Left cardiac atrium (tissue), 4 donors: ENCODE measurements around the gene GARIN5A. TPM values are rescaled to one million over a fixed set of nuclear protein-coding genes. Genes with fewer than 3 reads are reported as not detected.

Source experiments
- ATAC-seq, 2 donors: fragments of 200-7000 bp; cut with Tn5 transposase; one replicate each; pipeline ENCODE4 v1.9.1; 2020; ENCODE audit warnings: mild to moderate bottlenecking in 2 of 2, moderate library complexity in 2 of 2
- DNase-seq: peaks from one replicate; pipeline ENCODE4 v3.0.0-alpha.2; 2020
- intact Hi-C, 2 donors: fragments of 100-400 bp; cut with DNase I; formaldehyde crosslinking; loops; one replicate each; pipeline versions ENCODE4 v1.14.1 to v1.15.1; 2022 to 2023
- long read RNA-seq: library from polyadenylated mRNA; unstranded; transcript quantifications from one replicate; pipeline ENCODE4 v2.0.0, GENCODE V29; 2021
- total RNA-seq, 2 donors: library from RNA; stranded (reverse); fragmentation: NEBNext Ultra II Directional; extraction: Animal tissue kit (Norgen Biotek cat#: 25700); gene quantifications; one replicate each; pipeline ENCODE4 v1.2.1, GENCODE V29; 2021
- donor health status: DM: no; HTN: yes; CAD: no.
- donor health status: DM: no; HTN: yes; CAD: no; lungs with severe emphysema.
- donor health status: DM: yes; HTN: yes; CAD: no.
- donor health status: Dilated cardiomyopathy.

The GARIN5A gene
- total RNA-seq: 1 to 10 TPM; 1.4 to 1.5 TPM
- long read RNA-seq: 0 reads

GRCh38 chr19:50476224-50476906 lies at the start of gene GARIN5A, which contains the start of gene EMC10:
Gene GARIN5A, minus strand, starts transcription at chr19:50476848. Its CDS starts 460 bp downstream, at chr19:50476388.
Gene EMC10, plus strand, starts transcription at chr19:50476507. Its CDS starts 38 bp downstream, at chr19:50476545.
- ATAC-seq: peak; percentile 96 to 97
- intact Hi-C loops: no loop called here

GRCh38 chr19:50522881-50523280 lies 46.2 kb upstream of the GARIN5A start:
- no peak for DNase-seq

More at GRCh38 chr19:50476224-50476906, at the start of gene GARIN5A, which contains the start of gene EMC10:
- peak; percentile 92 for DNase-seq

GRCh38 chr19:50520822-50521465 lies 44.3 kb upstream of the GARIN5A start:
- intact Hi-C loops: no loop called here
- DNase-seq (no peak), ATAC-seq (no peak)

More at GRCh38 chr19:50522881-50523280, 46.2 kb upstream of the GARIN5A start:
- ATAC-seq: no peak
- intact Hi-C loops: no loop called here

GRCh38 chr19:50519006-50519575 lies 42.4 kb upstream of the GARIN5A start:
- ATAC-seq: no peak
- intact Hi-C loops: no loop called here
- DNase-seq: no peak

GRCh38 chr19:50518091-50519005 lies 41.7 kb upstream of the GARIN5A start:
- ATAC-seq: no peak
- no peak for DNase-seq
- intact Hi-C loops: no loop called here

GRCh38 chr19:50517704-50518075 lies 41.0 kb upstream of the GARIN5A start:
- intact Hi-C loops: no loop called here
- no peak for ATAC-seq
- no peak for DNase-seq

- DNase-seq (no peak), ATAC-seq (no peak)
- intact Hi-C loops: no loop called here
Measured at GRCh38 chr19:50516964-50517703, 40.5 kb upstream of the GARIN5A start.

- intact Hi-C loops: no loop called here
- ATAC-seq: no peak
- no peak for DNase-seq
Measured at GRCh38 chr19:50516456-50516855, 39.8 kb upstream of the GARIN5A start.

- intact Hi-C loops: no loop called here
- ATAC-seq: no peak
- DNase-seq: no peak
Measured at GRCh38 chr19:50515168-50515561, 38.5 kb upstream of the GARIN5A start.

GRCh38 chr19:50514346-50515167 lies 37.9 kb upstream of the GARIN5A start:
- ATAC-seq: no peak
- no peak for DNase-seq
- intact Hi-C loops: no loop called here

GRCh38 chr19:50513746-50514345 lies 37.2 kb upstream of the GARIN5A start, which contains the start of gene ASPDH:
Gene ASPDH, minus strand, starts transcription at chr19:50513913. Its CDS starts 90 bp downstream, at chr19:50513823.
- ATAC-seq: no peak
- intact Hi-C loops: no loop called here
- DNase-seq: no peak

- intact Hi-C loops: no loop called here
- ATAC-seq: no peak
- DNase-seq: no peak
Measured at GRCh38 chr19:50512999-50513745, 36.5 kb upstream of the GARIN5A start.

- ATAC-seq (no peak), DNase-seq (no peak)
- intact Hi-C loops: no loop called here
Measured at GRCh38 chr19:50512112-50512998, 35.7 kb upstream of the GARIN5A start.

- intact Hi-C loops: no loop called here
- peak; percentile 94 to 95 for ATAC-seq
- DNase-seq: peak; percentile 100
Measured at GRCh38 chr19:50511069-50511822, 34.6 kb upstream of the GARIN5A start, which contains the start of gene JOSD2. Gene JOSD2, minus strand, starts transcription at chr19:50511191. Its CDS starts 760 bp downstream, at chr19:50510431.

GRCh38 chr19:50510700-50511068 lies 34.0 kb upstream of the GARIN5A start:
- DNase-seq (no peak), ATAC-seq (peak in 1 of 2 donors; percentile 0)
- intact Hi-C loops: no loop called here
